H9 (cell line): ENCODE measurements around the gene BROX. TPM values are rescaled to one million over a fixed set of nuclear protein-coding genes. Genes with fewer than 3 reads are reported as not detected.

Experiments used
- DNase-seq: peaks from one replicate; pipeline ENCODE4 v3.0.0-alpha.2; 2017
- H2AFZ ChIP-seq: one replicate; pipeline ENCODE4 v1.6.1; 2013; ENCODE audit warnings: mild to moderate bottlenecking, low read length, control low read depth, moderate library complexity
- H2AK5ac ChIP-seq: 2 replicates; pipeline ENCODE4 v1.6.1; 2013; ENCODE audit warnings: low read length, control low read depth, mixed read lengths; ENCODE audit not compliant: insufficient read length
- H2BK120ac ChIP-seq: one replicate; pipeline ENCODE4 v1.6.1; 2013; ENCODE audit warnings: low read depth, mild to moderate bottlenecking, low read length, control low read depth, inconsistent platforms; ENCODE audit not compliant: poor library complexity, severe bottlenecking
- H2BK12ac ChIP-seq: 2 replicates; pipeline ENCODE4 v1.6.1; 2013; ENCODE audit warnings: low read length, control low read depth, mixed read lengths, low read depth; ENCODE audit not compliant: insufficient read length
- H2BK15ac ChIP-seq: 2 replicates; pipeline ENCODE4 v1.6.1; 2013; ENCODE audit warnings: low read depth, low read length, control low read depth
- H2BK20ac ChIP-seq: one replicate; pipeline ENCODE4 v1.6.1; 2013; ENCODE audit warnings: low read depth, mild to moderate bottlenecking, low read length, control low read depth, inconsistent platforms; ENCODE audit not compliant: poor library complexity, severe bottlenecking
- H2BK5ac ChIP-seq: 2 replicates; pipeline ENCODE4 v1.6.1; 2013; ENCODE audit warnings: low read length, control low read depth, mixed read lengths; ENCODE audit not compliant: insufficient read length
- H3K14ac ChIP-seq: 2 replicates; pipeline ENCODE4 v1.6.1; 2013; ENCODE audit warnings: low read length, control low read depth; ENCODE audit not compliant: insufficient read depth
- H3K18ac ChIP-seq: 2 replicates; pipeline ENCODE4 v1.6.1; 2013; ENCODE audit warnings: low read depth, mild to moderate bottlenecking, mixed read lengths, low read length, control low read depth; ENCODE audit not compliant: insufficient read length
- H3K23ac ChIP-seq: 2 replicates; pipeline ENCODE4 v1.6.1; 2013; ENCODE audit warnings: low read length, control low read depth, mixed read lengths, low read depth; ENCODE audit not compliant: insufficient read length
- H3K23me2 ChIP-seq: 2 replicates; pipeline ENCODE4 v1.6.1; 2013; ENCODE audit warnings: low read depth, mild to moderate bottlenecking, mixed read lengths, low read length, control low read depth; ENCODE audit not compliant: insufficient read length, poor library complexity, severe bottlenecking
- H3K27ac ChIP-seq: 2 replicates; pipeline ENCODE4 v1.5.1; 2013; ENCODE audit warnings: low read length, control low read depth, mixed read lengths, low read depth; ENCODE audit not compliant: insufficient read length
- H3K27me3 ChIP-seq: 2 replicates; pipeline ENCODE4 v1.6.1; 2013; ENCODE audit warnings: low read length, control low read depth, inconsistent platforms; ENCODE audit not compliant: insufficient read depth
- H3K4ac ChIP-seq: 2 replicates; pipeline ENCODE4 v1.6.1; 2013; ENCODE audit warnings: low read depth, mild to moderate bottlenecking, control low read depth, inconsistent platforms, low read length, moderate library complexity
- H3K4me1 ChIP-seq: 2 replicates; pipeline ENCODE4 v1.6.1; 2013; ENCODE audit warnings: low read length, control low read depth, inconsistent platforms; ENCODE audit not compliant: insufficient read depth
- H3K4me2 ChIP-seq: 2 replicates; pipeline ENCODE4 v1.6.1; 2013; ENCODE audit warnings: low read length, control low read depth, mixed read lengths; ENCODE audit not compliant: insufficient read length, insufficient read depth
- H3K56ac ChIP-seq: 2 replicates; pipeline ENCODE4 v1.6.1; 2013; ENCODE audit warnings: low read depth, mild to moderate bottlenecking, mixed read lengths, low read length, control low read depth; ENCODE audit not compliant: insufficient read length
- H3K79me1 ChIP-seq: 2 replicates; pipeline ENCODE4 v1.6.1; 2013; ENCODE audit warnings: low read depth, mild to moderate bottlenecking, moderate library complexity, low read length, control low read depth, inconsistent platforms; ENCODE audit not compliant: insufficient read depth, poor library complexity, severe bottlenecking
- H3K79me2 ChIP-seq: 2 replicates; pipeline ENCODE4 v1.6.1; 2013; ENCODE audit warnings: low read length, control low read depth, inconsistent platforms; ENCODE audit not compliant: insufficient read depth
- H3K9ac ChIP-seq: 2 replicates; pipeline ENCODE4 v1.6.1; 2013; ENCODE audit warnings: low read length, control low read depth, mixed read lengths; ENCODE audit not compliant: insufficient read length; ENCODE audit errors: extremely low read depth
- H3K9me3 ChIP-seq: one replicate; pipeline ENCODE4 v1.6.1; 2013; ENCODE audit warnings: low read depth, low read length, inconsistent platforms; ENCODE audit not compliant: control insufficient read depth
- H3T11ph ChIP-seq: one replicate; pipeline ENCODE4 v1.6.1; 2013; ENCODE audit warnings: mild to moderate bottlenecking, low read length, control low read depth, inconsistent platforms
- H4K20me1 ChIP-seq: one replicate; pipeline ENCODE4 v1.6.1; 2013; ENCODE audit not compliant: control insufficient read depth, insufficient read length, insufficient read depth
- H4K5ac ChIP-seq: 2 replicates; pipeline ENCODE4 v1.6.1; 2013; ENCODE audit warnings: low read depth, mild to moderate bottlenecking, mixed read lengths, low read length, control low read depth; ENCODE audit not compliant: insufficient read length
- H4K8ac ChIP-seq: replicated peaks from 2 replicates; pipeline ENCODE4 v1.6.1; 2013; ENCODE audit warnings: low read length, control low read depth, mixed read lengths, low read depth; ENCODE audit not compliant: insufficient read length
- H4K91ac ChIP-seq: 2 replicates; pipeline ENCODE4 v1.6.1; 2013; ENCODE audit warnings: low read depth, mild to moderate bottlenecking, moderate library complexity, mixed read lengths, low read length, control low read depth; ENCODE audit not compliant: insufficient read length
- H3K27ac Mint-ChIP-seq, 3 experiments: 2 replicates in 2 of 3; 3 replicates in 1 of 3; pipeline ENCODE4 v1.8.0; 2020 to 2021; ENCODE audit warnings: mixed read lengths in 3 of 3, mild to moderate bottlenecking in 1 of 3, moderate library complexity in 1 of 3
- H3K27me3 Mint-ChIP-seq: 2 replicates; pipeline ENCODE4 v1.8.0; 2021; ENCODE audit warnings: low read depth, mild to moderate bottlenecking, moderate library complexity, mixed read lengths
- H3K36me3 Mint-ChIP-seq, 3 experiments: 2 replicates in 2 of 3; 3 replicates in 1 of 3; pipeline ENCODE4 v1.8.0; 2020 to 2021; ENCODE audit warnings: low read depth in 3 of 3, mixed read lengths in 3 of 3; ENCODE audit not compliant: insufficient read depth in 1 of 3
- H3K4me1 Mint-ChIP-seq, 2 experiments: 2 replicates each; pipeline ENCODE4 v1.8.0; 2020; ENCODE audit warnings: mixed read lengths in 2 of 2
- H3K4me3 Mint-ChIP-seq, 2 experiments: 2 replicates in 1 of 2; 3 replicates in 1 of 2; pipeline ENCODE4 v1.8.0; 2020 to 2021; ENCODE audit warnings: mild to moderate bottlenecking in 2 of 2, mixed read lengths in 2 of 2, moderate library complexity in 1 of 2
- H3K9me3 Mint-ChIP-seq, 2 experiments: 2 replicates in 1 of 2; 3 replicates in 1 of 2; pipeline ENCODE4 v1.8.0; 2020; ENCODE audit warnings: mild to moderate bottlenecking in 2 of 2, mixed read lengths in 2 of 2, moderate library complexity in 1 of 2
- CTCF ChIP-seq: fragments of 200-600 bp; sonication (generic); conservative IDR thresholded peaks from 3 replicates; pipeline ENCODE4 v1.8.0; 2021; ENCODE audit warnings: antibody characterized with exemption, mild to moderate bottlenecking
- WGBS: extraction: QIAGEN DNeasy Blood & Tissue Kit; methylation state at CpG from one replicate; pipeline ENCODE4 v1.1.7; 2013; ENCODE audit warnings: missing lambda C conversion rate, low lambda C conversion rate, mixed read lengths; ENCODE audit not compliant: insufficient read length; ENCODE audit errors: extremely low coverage; 5-methylcytosine and 5-hydroxymethylcytosine counted together
- total RNA-seq: library from RNA; stranded (reverse); gene quantifications from 2 replicates; pipeline ENCODE4 v1.2.1, GENCODE V29; 2021

Gene BROX
- total RNA-seq, 1 experiment from 2014 or later: 27.8 TPM

- TF ChIP-seq CTCF: no peak
Measured at GRCh38 chr1:222716393-222716792, 4.0 kb downstream of the BROX start.

More at GRCh38 chr1:222716393-222716792, 4.0 kb downstream of the BROX start:
- H3K4me1 ChIP-seq: no peaks in the 10 kb centered on the region
- no peak overlapping the region for H3K4me2 ChIP-seq
- H3K27me3 Mint-ChIP-seq: no peaks in the 10 kb centered on the region
- H2AFZ ChIP-seq: no peak overlapping the region
- H3K9me3 ChIP-seq: no peaks in the 10 kb centered on the region
- H2BK12ac ChIP-seq: no peak overlapping the region
- no peak overlapping the region for H4K91ac ChIP-seq
- no CpG with 5 or more reads among the region's 2 CpGs for WGBS
- DNase-seq: no peak
- no peaks in the 10 kb centered on the region for H4K20me1 ChIP-seq
- no peak overlapping the region for H4K8ac ChIP-seq
- no peak overlapping the region for H3K14ac ChIP-seq
- no peak overlapping the region for H4K5ac ChIP-seq
- H3K36me3 Mint-ChIP-seq: peaks cover 1 to 29% (median 21%) of the 10 kb centered on the region in 3 experiments; a peak in 6 of 7 replicates
- no peak overlapping the region for H2BK120ac ChIP-seq
- H3K9me3 Mint-ChIP-seq: no peaks in the 10 kb centered on the region; a peak in 2 of 5 replicates
- no peaks in the 10 kb centered on the region for H3K27me3 ChIP-seq
- no peak overlapping the region for H2BK15ac ChIP-seq
- H3K79me2 ChIP-seq: no peaks in the 10 kb centered on the region; the same call in 1 of the 2 replicates
- no peak overlapping the region for H3K18ac ChIP-seq
- H3K4me1 Mint-ChIP-seq: peaks cover 0 to 3% of the 10 kb centered on the region in 2 experiments; a peak in 1 of 4 replicates
- H3T11ph ChIP-seq: no peak overlapping the region
- H2BK20ac ChIP-seq: no peak overlapping the region
- H3K27ac Mint-ChIP-seq: no peak overlapping the region
- H3K79me1 ChIP-seq: no peaks in the 10 kb centered on the region
- peaks cover 4% of the 10 kb centered on the region for H3K23me2 ChIP-seq
- no peak overlapping the region for H3K4ac ChIP-seq
- no peak overlapping the region for H3K4me3 Mint-ChIP-seq
- H3K9ac ChIP-seq: no peak overlapping the region
- H2AK5ac ChIP-seq: no peak overlapping the region
- H3K27ac ChIP-seq: no peak overlapping the region
- no peak overlapping the region for H2BK5ac ChIP-seq
- no peak overlapping the region for H3K23ac ChIP-seq
- no peak overlapping the region for H3K56ac ChIP-seq
